IMR-90 (cell line): ENCODE measurements around the gene EXOC3L2. TPM values are rescaled to one million over a fixed set of nuclear protein-coding genes. Genes with fewer than 3 reads are reported as not detected.

Source experiments
- ATAC-seq: fragments of 200-7000 bp; cut with Tn5 transposase; 2 replicates; pipeline ENCODE4 v1.9.1; 2020; ENCODE audit warnings: low read depth, mild to moderate bottlenecking, moderate library complexity
- BruUV-seq: library from RNA; stranded (reverse); fragments of 400-500 nt; replicated peaks from 2 replicates; lab custom pipeline; 2021; lab: Mats Ljungman, UMichigan
- CTCF ChIA-PET: fragments of 300-600 bp; formaldehyde crosslinking; extraction: SDS; loops from one replicate; lab custom pipeline; 2021; ENCODE audit warnings: antibody characterized with exemption; lab: Yijun Ruan, JAX
- POLR2A ChIA-PET: fragments of 300-600 bp; sonication (Branson Sonifier 250); formaldehyde crosslinking; loops from one replicate; lab custom pipeline; 2022; ENCODE audit warnings: antibody characterized with exemption; ENCODE audit not compliant: unreplicated experiment; lab: Charles Lee
- DNase-seq: peaks from one replicate; pipeline ENCODE4 v3.0.0; 2013
- H2AFZ ChIP-seq: replicated peaks from 2 replicates; pipeline ENCODE3; 2013; ENCODE audit warnings: low read length, mild to moderate bottlenecking; ENCODE audit not compliant: poor library complexity
- H2AK5ac ChIP-seq: 2 replicates; pipeline ENCODE4 v1.6.1; 2013; ENCODE audit warnings: low read depth, low read length, inconsistent platforms
- H2AK9ac ChIP-seq: replicated peaks from 2 replicates; pipeline ENCODE3; 2013; ENCODE audit warnings: mild to moderate bottlenecking, low read depth, low read length, moderate library complexity; ENCODE audit not compliant: poor library complexity
- H2BK120ac ChIP-seq: 2 replicates; pipeline ENCODE4 v1.6.1; 2013; ENCODE audit warnings: low read depth, low read length, inconsistent platforms
- H2BK15ac ChIP-seq: 3 replicates; pipeline ENCODE4 v1.6.1; 2013; ENCODE audit warnings: low read depth, low read length, inconsistent platforms
- H2BK20ac ChIP-seq: 2 replicates; pipeline ENCODE4 v1.6.1; 2013; ENCODE audit warnings: low read depth, mild to moderate bottlenecking, inconsistent platforms, low read length, moderate library complexity
- H2BK5ac ChIP-seq: 2 replicates; pipeline ENCODE4 v1.6.1; 2013; ENCODE audit warnings: mild to moderate bottlenecking, low read depth, low read length, inconsistent platforms; ENCODE audit not compliant: poor library complexity, severe bottlenecking
- H3K14ac ChIP-seq: replicated peaks from 2 replicates; pipeline ENCODE4 v1.6.1; 2013; ENCODE audit warnings: low read depth, low read length, inconsistent platforms
- H3K18ac ChIP-seq: 2 replicates; pipeline ENCODE4 v1.6.1; 2013; ENCODE audit warnings: low read depth, low read length, control low read depth
- H3K23ac ChIP-seq: 2 replicates; pipeline ENCODE4 v1.6.1; 2013; ENCODE audit warnings: low read depth, low read length, inconsistent platforms
- H3K27ac ChIP-seq: 2 replicates; pipeline ENCODE4 v1.5.1; 2013; ENCODE audit warnings: mild to moderate bottlenecking, control low read depth, low read length; ENCODE audit not compliant: insufficient read depth
- H3K27me3 ChIP-seq: 2 replicates; pipeline ENCODE4 v1.6.1; 2013; ENCODE audit warnings: low read length; ENCODE audit not compliant: control insufficient read depth, insufficient read depth
- H3K36me3 ChIP-seq: 2 replicates; pipeline ENCODE4 v1.6.1; 2013; ENCODE audit warnings: low read length, mixed read lengths; ENCODE audit not compliant: control insufficient read depth, insufficient read depth
- H3K4ac ChIP-seq: 2 replicates; pipeline ENCODE4 v1.6.1; 2013; ENCODE audit warnings: low read depth, low read length, inconsistent platforms
- H3K4me1 ChIP-seq: 2 replicates; pipeline ENCODE4 v1.6.1; 2013; ENCODE audit warnings: low read length, mixed read lengths; ENCODE audit not compliant: control insufficient read depth, insufficient read depth
- H3K4me2 ChIP-seq: 2 replicates; pipeline ENCODE4 v1.6.1; 2013; ENCODE audit warnings: low read depth, mild to moderate bottlenecking, control low read depth, low read length, moderate library complexity
- H3K4me3 ChIP-seq: 2 replicates; pipeline ENCODE4 v1.5.1; 2013; ENCODE audit warnings: low read depth, mild to moderate bottlenecking, control low read depth, low read length, moderate library complexity; ENCODE audit not compliant: insufficient read depth
- H3K56ac ChIP-seq: 2 replicates; pipeline ENCODE4 v1.6.1; 2013; ENCODE audit warnings: low read length, inconsistent platforms; ENCODE audit not compliant: insufficient read depth; ENCODE audit errors: extremely low read depth
- H3K79me1 ChIP-seq, 2 experiments: 2 replicates each; pipeline ENCODE4 v1.6.1; 2013; ENCODE audit warnings: low read length in 2 of 2, inconsistent platforms in 1 of 2, low read depth in 1 of 2
- H3K9ac ChIP-seq: 2 replicates; pipeline ENCODE4 v1.6.1; 2013; ENCODE audit warnings: low read depth, low read length, control low read depth
- H3K9me1 ChIP-seq: 2 replicates; pipeline ENCODE4 v1.6.1; 2013; ENCODE audit warnings: low read length, inconsistent platforms; ENCODE audit not compliant: insufficient read depth
- H3K9me3 ChIP-seq: 2 replicates; pipeline ENCODE4 v1.6.1; 2013; ENCODE audit warnings: low read length; ENCODE audit not compliant: control insufficient read depth, insufficient read depth
- H4K20me1 ChIP-seq: 2 replicates; pipeline ENCODE4 v1.6.1; 2013; ENCODE audit warnings: low read length, inconsistent platforms; ENCODE audit not compliant: insufficient read depth
- H4K5ac ChIP-seq: 2 replicates; pipeline ENCODE4 v1.6.1; 2013; ENCODE audit warnings: mild to moderate bottlenecking, low read depth, low read length, control low read depth
- H4K8ac ChIP-seq, 2 experiments: 2 replicates each; pipeline ENCODE4 v1.6.1; 2013; ENCODE audit warnings: low read depth in 2 of 2, low read length in 2 of 2, control low read depth in 1 of 2, inconsistent platforms in 1 of 2
- H4K91ac ChIP-seq: 2 replicates; pipeline ENCODE4 v1.6.1; 2013; ENCODE audit warnings: low read depth, low read length, inconsistent platforms; ENCODE audit not compliant: insufficient read depth
- BHLHE40 ChIP-seq: fragments of 150-350 bp; IDR thresholded peaks from 2 replicates; pipeline ENCODE4 v1.6.1; 2016; ENCODE audit warnings: mild to moderate bottlenecking, low read depth, low read length
- CEBPB ChIP-seq: IDR thresholded peaks from 2 replicates; pipeline ENCODE4 v1.6.1; 2012; ENCODE audit warnings: low read depth, low read length, improper control_type of control experiment
- CHD1 ChIP-seq: IDR thresholded peaks from 2 replicates; pipeline ENCODE4 v1.6.1; 2012; ENCODE audit warnings: low read depth, low read length, improper control_type of control experiment
- CTCF ChIP-seq: conservative IDR thresholded peaks from 2 replicates; pipeline ENCODE4 v1.5.1; 2012; ENCODE audit warnings: mild to moderate bottlenecking, low read depth, low read length, improper control_type of control experiment
- ELK1 ChIP-seq: fragments of 150-350 bp; IDR thresholded peaks from 2 replicates; pipeline ENCODE4 v1.6.1; 2016; ENCODE audit warnings: low read depth, mild to moderate bottlenecking, low read length, moderate library complexity, borderline replicate concordance
- FOS ChIP-seq: fragments of 150-350 bp; IDR thresholded peaks from 2 replicates; pipeline ENCODE4 v1.6.1; 2016; ENCODE audit warnings: low read depth, low read length
- MAFK ChIP-seq: IDR thresholded peaks from 2 replicates; pipeline ENCODE4 v1.6.1; 2012; ENCODE audit warnings: low read depth, low read length, improper control_type of control experiment
- MAZ ChIP-seq: IDR thresholded peaks from 2 replicates; pipeline ENCODE4 v1.6.1; 2012; ENCODE audit warnings: low read depth, mild to moderate bottlenecking, low read length, improper control_type of control experiment, moderate library complexity, borderline replicate concordance
- MXI1 ChIP-seq: IDR thresholded peaks from 2 replicates; pipeline ENCODE4 v1.6.1; 2012; ENCODE audit warnings: low read depth, mild to moderate bottlenecking, low read length, moderate library complexity, borderline replicate concordance
- NFE2L2 ChIP-seq: fragments of 150-350 bp; IDR thresholded peaks from 2 replicates; pipeline ENCODE4 v1.6.1; 2016; ENCODE audit warnings: low read depth, mild to moderate bottlenecking, low read length
- POLR2A ChIP-seq: IDR thresholded peaks from 2 replicates; pipeline ENCODE4 v1.6.1; 2012; ENCODE audit warnings: mild to moderate bottlenecking, low read depth, low read length
- RAD21 ChIP-seq: IDR thresholded peaks from 2 replicates; pipeline ENCODE4 v1.6.1; 2012; ENCODE audit warnings: low read length, improper control_type of control experiment
- RCOR1 ChIP-seq: IDR thresholded peaks from 2 replicates; pipeline ENCODE4 v1.6.1; 2012; ENCODE audit warnings: mild to moderate bottlenecking, low read length, improper control_type of control experiment; ENCODE audit not compliant: insufficient replicate concordance
- RFX5 ChIP-seq: IDR thresholded peaks from 2 replicates; pipeline ENCODE4 v1.8.0; 2012; ENCODE audit warnings: low read depth, mild to moderate bottlenecking, low read length, moderate library complexity
- SMC3 ChIP-seq: fragments of 150-350 bp; IDR thresholded peaks from 2 replicates; pipeline ENCODE4 v1.6.1; 2016; ENCODE audit warnings: low read depth, mild to moderate bottlenecking, antibody characterized with exemption, low read length, moderate library complexity
- WGBS, 2 experiments: methylation state at CpG; one replicate each; pipeline versions ENCODE4 v1.1.5 to v1.1.7; 2013; ENCODE audit warnings: missing lambda C conversion rate in 2 of 2; ENCODE audit not compliant: insufficient read length in 1 of 2; ENCODE audit errors: extremely low coverage in 2 of 2; 5-methylcytosine and 5-hydroxymethylcytosine counted together
- dilution Hi-C: fragments of 300-500 bp; cut with HindIII; formaldehyde crosslinking; loops from one replicate; pipeline ENCODE4 v1.14.3; 2018; ENCODE audit warnings: low sequenced_read_pairs; ENCODE audit not compliant: unreplicated experiment
- in situ Hi-C: fragments of 300-500 bp; cut with MboI; formaldehyde crosslinking; loops from 3 replicates; pipeline ENCODE4 v1.14.3; 2019; ENCODE audit warnings: low sequenced_read_pairs, inconsistent platforms, mixed read lengths
- intact Hi-C: fragments of 100-400 bp; cut with micrococcal nuclease; formaldehyde crosslinking; loops from 2 replicates; pipeline ENCODE4 v1.10.0; 2022
- polyA plus RNA-seq, 3 experiments: library from polyadenylated mRNA; depleted of rRNA; stranded (reverse); fragments of >200 nt; gene quantifications; 2 replicates each; pipeline ENCODE4 v1.2.3, GENCODE V29; 2012; ENCODE audit warnings: low replicate concordance in 1 of 3
- total RNA-seq: library from RNA; depleted of rRNA; stranded (reverse); fragments of >200 nt; gene quantifications from 2 replicates; pipeline ENCODE4 v1.2.3, GENCODE V29; 2012
- TF ChIP-seq, protein P1 (sequence below): fragments of 150-350 bp; IDR thresholded peaks from 2 replicates; pipeline ENCODE4 v1.6.1; 2017; ENCODE audit warnings: mild to moderate bottlenecking, antibody characterized with exemption, low read length, low read depth

The EXOC3L2 gene
- total and polyA plus RNA-seq, 2 of the 4 experiments (the other 2 are of a cell fraction): 0.03 TPM; not detected in 1

- no CpG with 5 or more reads among the region's 7 CpGs for WGBS, 2 experiments
- H2BK20ac ChIP-seq: no peak overlapping the region
- no peak overlapping the region for H4K5ac ChIP-seq
- H2BK120ac ChIP-seq: no peak overlapping the region
- intact Hi-C loops (no loop called here), in situ Hi-C loops (no loop called here), dilution Hi-C loops (no loop called here)
- H4K20me1 ChIP-seq: peaks cover 18% of the 10 kb centered on the region
- no peak overlapping the region for H2AFZ ChIP-seq
- no peak overlapping the region for H2AK5ac ChIP-seq
- H4K91ac ChIP-seq: no peak overlapping the region
- H3K4ac ChIP-seq: no peak overlapping the region
- H2BK5ac ChIP-seq: no peak overlapping the region
- H3K18ac ChIP-seq: no peak overlapping the region
- H2AK9ac ChIP-seq: no peak overlapping the region
- no peaks in the 10 kb centered on the region for H3K9me3 ChIP-seq
- H3K9ac ChIP-seq: no peak overlapping the region
- ATAC-seq: no peak
- H3K4me3 ChIP-seq: no peak overlapping the region
- H3K56ac ChIP-seq: no peak overlapping the region
- H3K14ac ChIP-seq: no peak overlapping the region
- TF ChIP-seq RCOR1: no peak
- no peak for TF ChIP-seq NFE2L2
- TF ChIP-seq BHLHE40: no peak
- TF ChIP-seq MAZ: no peak
- no peak for TF ChIP-seq CTCF
- TF ChIP-seq ELK1: no peak
- no peak for TF ChIP-seq MXI1
- no peak for TF ChIP-seq FOS
- no peak for TF ChIP-seq MAFK
- no peak for TF ChIP-seq CHD1
- TF ChIP-seq, protein P1, sequence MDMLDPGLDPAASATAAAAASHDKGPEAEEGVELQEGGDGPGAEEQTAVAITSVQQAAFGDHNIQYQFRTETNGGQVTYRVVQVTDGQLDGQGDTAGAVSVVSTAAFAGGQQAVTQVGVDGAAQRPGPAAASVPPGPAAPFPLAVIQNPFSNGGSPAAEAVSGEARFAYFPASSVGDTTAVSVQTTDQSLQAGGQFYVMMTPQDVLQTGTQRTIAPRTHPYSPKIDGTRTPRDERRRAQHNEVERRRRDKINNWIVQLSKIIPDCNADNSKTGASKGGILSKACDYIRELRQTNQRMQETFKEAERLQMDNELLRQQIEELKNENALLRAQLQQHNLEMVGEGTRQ: no peak
- no peak for TF ChIP-seq SMC3
- TF ChIP-seq RAD21: no peak
- no peak for TF ChIP-seq RFX5
- no peak for TF ChIP-seq POLR2A
- TF ChIP-seq CEBPB: no peak
- H2BK15ac ChIP-seq: no peak overlapping the region
- CTCF ChIA-PET: no interaction called here
- H3K23ac ChIP-seq: no peak overlapping the region
- no peaks in the 10 kb centered on the region for H3K27me3 ChIP-seq
- H3K27ac ChIP-seq: no peak overlapping the region
- peaks cover 7 to 19% of the 10 kb centered on the region in 2 experiments; a peak in 3 of 4 replicates for H3K79me1 ChIP-seq
- DNase-seq: peak; percentile 29
- peaks cover 8% of the 10 kb centered on the region for H3K4me1 ChIP-seq
- H3K9me1 ChIP-seq: peaks cover 11% of the 10 kb centered on the region
- no peak overlapping the region for H3K4me2 ChIP-seq
- peaks cover 51% of the 10 kb centered on the region for H3K36me3 ChIP-seq
- POLR2A ChIA-PET: no interaction called here
- no TSS peak for BruUV-seq
- no peak overlapping the region for H4K8ac ChIP-seq
These were observed 31.1 kb upstream of the EXOC3L2 start for GRCh38 chr19:45276284-45276687.
